H9 (cell line): ENCODE measurements around the gene TAF4. TPM values are rescaled to one million over a fixed set of nuclear protein-coding genes. Genes with fewer than 3 reads are reported as not detected.

Experiments used
- DNase-seq: peaks from one replicate; pipeline ENCODE4 v3.0.0-alpha.2; 2017
- H2AFZ ChIP-seq: one replicate; pipeline ENCODE4 v1.6.1; 2013; ENCODE audit warnings: mild to moderate bottlenecking, low read length, control low read depth, moderate library complexity
- H2AK5ac ChIP-seq: 2 replicates; pipeline ENCODE4 v1.6.1; 2013; ENCODE audit warnings: low read length, control low read depth, mixed read lengths; ENCODE audit not compliant: insufficient read length
- H2BK120ac ChIP-seq: one replicate; pipeline ENCODE4 v1.6.1; 2013; ENCODE audit warnings: low read depth, mild to moderate bottlenecking, low read length, control low read depth, inconsistent platforms; ENCODE audit not compliant: poor library complexity, severe bottlenecking
- H2BK12ac ChIP-seq: 2 replicates; pipeline ENCODE4 v1.6.1; 2013; ENCODE audit warnings: low read length, control low read depth, mixed read lengths, low read depth; ENCODE audit not compliant: insufficient read length
- H2BK15ac ChIP-seq: 2 replicates; pipeline ENCODE4 v1.6.1; 2013; ENCODE audit warnings: low read depth, low read length, control low read depth
- H2BK20ac ChIP-seq: one replicate; pipeline ENCODE4 v1.6.1; 2013; ENCODE audit warnings: low read depth, mild to moderate bottlenecking, low read length, control low read depth, inconsistent platforms; ENCODE audit not compliant: poor library complexity, severe bottlenecking
- H2BK5ac ChIP-seq: 2 replicates; pipeline ENCODE4 v1.6.1; 2013; ENCODE audit warnings: low read length, control low read depth, mixed read lengths; ENCODE audit not compliant: insufficient read length
- H3K14ac ChIP-seq: 2 replicates; pipeline ENCODE4 v1.6.1; 2013; ENCODE audit warnings: low read length, control low read depth; ENCODE audit not compliant: insufficient read depth
- H3K18ac ChIP-seq: 2 replicates; pipeline ENCODE4 v1.6.1; 2013; ENCODE audit warnings: low read depth, mild to moderate bottlenecking, mixed read lengths, low read length, control low read depth; ENCODE audit not compliant: insufficient read length
- H3K23ac ChIP-seq: 2 replicates; pipeline ENCODE4 v1.6.1; 2013; ENCODE audit warnings: low read length, control low read depth, mixed read lengths, low read depth; ENCODE audit not compliant: insufficient read length
- H3K23me2 ChIP-seq: 2 replicates; pipeline ENCODE4 v1.6.1; 2013; ENCODE audit warnings: low read depth, mild to moderate bottlenecking, mixed read lengths, low read length, control low read depth; ENCODE audit not compliant: insufficient read length, poor library complexity, severe bottlenecking
- H3K27ac ChIP-seq: 2 replicates; pipeline ENCODE4 v1.5.1; 2013; ENCODE audit warnings: low read length, control low read depth, mixed read lengths, low read depth; ENCODE audit not compliant: insufficient read length
- H3K27me3 ChIP-seq: 2 replicates; pipeline ENCODE4 v1.6.1; 2013; ENCODE audit warnings: low read length, control low read depth, inconsistent platforms; ENCODE audit not compliant: insufficient read depth
- H3K4ac ChIP-seq: 2 replicates; pipeline ENCODE4 v1.6.1; 2013; ENCODE audit warnings: low read depth, mild to moderate bottlenecking, control low read depth, inconsistent platforms, low read length, moderate library complexity
- H3K4me1 ChIP-seq: 2 replicates; pipeline ENCODE4 v1.6.1; 2013; ENCODE audit warnings: low read length, control low read depth, inconsistent platforms; ENCODE audit not compliant: insufficient read depth
- H3K4me2 ChIP-seq: 2 replicates; pipeline ENCODE4 v1.6.1; 2013; ENCODE audit warnings: low read length, control low read depth, mixed read lengths; ENCODE audit not compliant: insufficient read length, insufficient read depth
- H3K56ac ChIP-seq: 2 replicates; pipeline ENCODE4 v1.6.1; 2013; ENCODE audit warnings: low read depth, mild to moderate bottlenecking, mixed read lengths, low read length, control low read depth; ENCODE audit not compliant: insufficient read length
- H3K79me1 ChIP-seq: 2 replicates; pipeline ENCODE4 v1.6.1; 2013; ENCODE audit warnings: low read depth, mild to moderate bottlenecking, moderate library complexity, low read length, control low read depth, inconsistent platforms; ENCODE audit not compliant: insufficient read depth, poor library complexity, severe bottlenecking
- H3K79me2 ChIP-seq: 2 replicates; pipeline ENCODE4 v1.6.1; 2013; ENCODE audit warnings: low read length, control low read depth, inconsistent platforms; ENCODE audit not compliant: insufficient read depth
- H3K9ac ChIP-seq: 2 replicates; pipeline ENCODE4 v1.6.1; 2013; ENCODE audit warnings: low read length, control low read depth, mixed read lengths; ENCODE audit not compliant: insufficient read length; ENCODE audit errors: extremely low read depth
- H3K9me3 ChIP-seq: one replicate; pipeline ENCODE4 v1.6.1; 2013; ENCODE audit warnings: low read depth, low read length, inconsistent platforms; ENCODE audit not compliant: control insufficient read depth
- H3T11ph ChIP-seq: one replicate; pipeline ENCODE4 v1.6.1; 2013; ENCODE audit warnings: mild to moderate bottlenecking, low read length, control low read depth, inconsistent platforms
- H4K20me1 ChIP-seq: one replicate; pipeline ENCODE4 v1.6.1; 2013; ENCODE audit not compliant: control insufficient read depth, insufficient read length, insufficient read depth
- H4K5ac ChIP-seq: 2 replicates; pipeline ENCODE4 v1.6.1; 2013; ENCODE audit warnings: low read depth, mild to moderate bottlenecking, mixed read lengths, low read length, control low read depth; ENCODE audit not compliant: insufficient read length
- H4K8ac ChIP-seq: replicated peaks from 2 replicates; pipeline ENCODE4 v1.6.1; 2013; ENCODE audit warnings: low read length, control low read depth, mixed read lengths, low read depth; ENCODE audit not compliant: insufficient read length
- H4K91ac ChIP-seq: 2 replicates; pipeline ENCODE4 v1.6.1; 2013; ENCODE audit warnings: low read depth, mild to moderate bottlenecking, moderate library complexity, mixed read lengths, low read length, control low read depth; ENCODE audit not compliant: insufficient read length
- H3K27ac Mint-ChIP-seq, 3 experiments: 2 replicates in 2 of 3; 3 replicates in 1 of 3; pipeline ENCODE4 v1.8.0; 2020 to 2021; ENCODE audit warnings: mixed read lengths in 3 of 3, mild to moderate bottlenecking in 1 of 3, moderate library complexity in 1 of 3
- H3K27me3 Mint-ChIP-seq: 2 replicates; pipeline ENCODE4 v1.8.0; 2021; ENCODE audit warnings: low read depth, mild to moderate bottlenecking, moderate library complexity, mixed read lengths
- H3K36me3 Mint-ChIP-seq, 3 experiments: 2 replicates in 2 of 3; 3 replicates in 1 of 3; pipeline ENCODE4 v1.8.0; 2020 to 2021; ENCODE audit warnings: low read depth in 3 of 3, mixed read lengths in 3 of 3; ENCODE audit not compliant: insufficient read depth in 1 of 3
- H3K4me1 Mint-ChIP-seq, 2 experiments: 2 replicates each; pipeline ENCODE4 v1.8.0; 2020; ENCODE audit warnings: mixed read lengths in 2 of 2
- H3K4me3 Mint-ChIP-seq, 2 experiments: 2 replicates in 1 of 2; 3 replicates in 1 of 2; pipeline ENCODE4 v1.8.0; 2020 to 2021; ENCODE audit warnings: mild to moderate bottlenecking in 2 of 2, mixed read lengths in 2 of 2, moderate library complexity in 1 of 2
- H3K9me3 Mint-ChIP-seq, 2 experiments: 2 replicates in 1 of 2; 3 replicates in 1 of 2; pipeline ENCODE4 v1.8.0; 2020; ENCODE audit warnings: mild to moderate bottlenecking in 2 of 2, mixed read lengths in 2 of 2, moderate library complexity in 1 of 2
- CTCF ChIP-seq: fragments of 200-600 bp; sonication (generic); conservative IDR thresholded peaks from 3 replicates; pipeline ENCODE4 v1.8.0; 2021; ENCODE audit warnings: antibody characterized with exemption, mild to moderate bottlenecking
- WGBS: extraction: QIAGEN DNeasy Blood & Tissue Kit; methylation state at CpG from one replicate; pipeline ENCODE4 v1.1.7; 2013; ENCODE audit warnings: missing lambda C conversion rate, low lambda C conversion rate, mixed read lengths; ENCODE audit not compliant: insufficient read length; ENCODE audit errors: extremely low coverage; 5-methylcytosine and 5-hydroxymethylcytosine counted together
- total RNA-seq: library from RNA; stranded (reverse); gene quantifications from 2 replicates; pipeline ENCODE4 v1.2.1, GENCODE V29; 2021

TAF4 gene
- total RNA-seq, 1 experiment from 2014 or later = 30.8 TPM

GRCh38 chr20:61979090-61979489 is 86.6 kb downstream of the TAF4 start:
- DNase-seq = no peak
- H3K4me1 ChIP-seq = no peaks in the 10 kb centered on the region
- no peak overlapping the region for H2BK5ac ChIP-seq
- TF ChIP-seq CTCF = no peak
- H3K27ac ChIP-seq = no peak overlapping the region
- H3K9me3 ChIP-seq = no peaks in the 10 kb centered on the region
- no peak overlapping the region for H3K4me3 Mint-ChIP-seq
- no peaks in the 10 kb centered on the region for H3K23me2 ChIP-seq
- no peaks in the 10 kb centered on the region; a peak in 1 of 5 replicates for H3K9me3 Mint-ChIP-seq
- no peak overlapping the region for H3T11ph ChIP-seq
- H3K79me2 ChIP-seq = no peaks in the 10 kb centered on the region
- no peak overlapping the region; a peak in 1 of 7 replicates for H3K27ac Mint-ChIP-seq
- H2AK5ac ChIP-seq = no peak overlapping the region
- WGBS = no CpG with 5 or more reads among the region's 12 CpGs
- peaks cover 2% of the 10 kb centered on the region in 2 experiments; a peak in 2 of 4 replicates for H3K4me1 Mint-ChIP-seq
- no peak overlapping the region for H4K8ac ChIP-seq
- no peak overlapping the region for H2BK15ac ChIP-seq
- no peak overlapping the region for H2BK12ac ChIP-seq
- H3K14ac ChIP-seq = no peak overlapping the region
- H3K4me2 ChIP-seq = no peak overlapping the region
- H3K18ac ChIP-seq = no peak overlapping the region
- no peak overlapping the region for H3K4ac ChIP-seq
- no peaks in the 10 kb centered on the region for H4K20me1 ChIP-seq
- no peak overlapping the region for H2AFZ ChIP-seq
- no peak overlapping the region for H2BK120ac ChIP-seq
- no peaks in the 10 kb centered on the region for H3K79me1 ChIP-seq
- no peaks in the 10 kb centered on the region for H3K27me3 ChIP-seq
- H3K9ac ChIP-seq = no peak overlapping the region
- H4K5ac ChIP-seq = no peak overlapping the region
- H3K27me3 Mint-ChIP-seq = no peaks in the 10 kb centered on the region
- no peak overlapping the region for H3K56ac ChIP-seq
- H4K91ac ChIP-seq = no peak overlapping the region
- H3K36me3 Mint-ChIP-seq = peaks cover 10 to 30% (median 24%) of the 10 kb centered on the region in 3 experiments
- no peak overlapping the region for H2BK20ac ChIP-seq
- H3K23ac ChIP-seq = no peak overlapping the region
